ENCODE results near the gene SACS. TPM values are rescaled to one million over a fixed set of nuclear protein-coding genes. Genes with fewer than 3 reads are reported as not detected.

Gene SACS
- total RNA-seq, 1 experiment from 2014 or later: 82.8 TPM

- DNase-seq (ENCODE audit: low read depth): no peak
Measured at GRCh38 chr13:23367907-23368306, 65.6 kb downstream of the SACS start.

GRCh38 chr13:23365652-23366051, 67.8 kb downstream of the SACS start:
- no peak for DNase-seq (ENCODE audit: low read depth)

GRCh38 chr13:23359882-23360281, 73.6 kb downstream of the SACS start:
- no peak for DNase-seq (ENCODE audit: low read depth)

GRCh38 chr13:23357349-23357748, 76.2 kb downstream of the SACS start:
- no peak for DNase-seq (ENCODE audit: low read depth)

- DNase-seq (ENCODE audit: low read depth): no peak
Measured at GRCh38 chr13:23356368-23356767, 77.1 kb downstream of the SACS start.

GRCh38 chr13:23354520-23354919, 79.0 kb downstream of the SACS start:
- DNase-seq (ENCODE audit: low read depth): no peak

GRCh38 chr13:23352161-23352560, 81.3 kb downstream of the SACS start:
- no peak for DNase-seq (ENCODE audit: low read depth)

- no peak for DNase-seq (ENCODE audit: low read depth)
Measured at GRCh38 chr13:23350009-23350408, 83.5 kb downstream of the SACS start.

GRCh38 chr13:23349161-23349897, 84.2 kb downstream of the SACS start:
- DNase-seq (ENCODE audit: low read depth): no peak

- peak; percentile 19 for DNase-seq (ENCODE audit: low read depth)
Measured at GRCh38 chr13:23348262-23349127, 85.0 kb downstream of the SACS start.

- no peak for DNase-seq (ENCODE audit: low read depth)
Measured at GRCh38 chr13:23347601-23348000, 85.9 kb downstream of the SACS start.

- DNase-seq (ENCODE audit: low read depth): no peak
Measured at GRCh38 chr13:23344931-23345595, 88.4 kb downstream of the SACS start.

- DNase-seq (ENCODE audit: low read depth): no peak
Measured at GRCh38 chr13:23339225-23339624, 94.3 kb downstream of the SACS start.

- no peak for DNase-seq (ENCODE audit: low read depth)
Measured at GRCh38 chr13:23330356-23330755, 103.1 kb downstream of the SACS start.

GRCh38 chr13:23325191-23325590, 108.3 kb downstream of the SACS start:
- DNase-seq (ENCODE audit: low read depth): no peak

- DNase-seq (ENCODE audit: low read depth): peak; percentile 33
Measured at GRCh38 chr13:23323946-23324709, 109.4 kb downstream of the SACS start.

GRCh38 chr13:23322353-23323336, 110.9 kb downstream of the SACS start:
- DNase-seq (ENCODE audit: low read depth): peak; percentile 21

GRCh38 chr13:23321535-23322241, 111.8 kb downstream of the SACS start:
- DNase-seq (ENCODE audit: low read depth): peak; percentile 96

GRCh38 chr13:23320926-23321534, 112.5 kb downstream of the SACS start:
- no peak for DNase-seq (ENCODE audit: low read depth)

Measured in LHCN-M2 (cell line).